B cell (primary cell): ENCODE data around the gene ERP27. TPM values are rescaled to one million over a fixed set of nuclear protein-coding genes. Genes with fewer than 3 reads are reported as not detected.

Experiments used
- ATAC-seq: fragments of 200-7000 bp; cut with Tn5 transposase; one replicate; pipeline ENCODE4 v1.10.0; 2021; ENCODE audit warnings: low read depth, mild to moderate bottlenecking, moderate number of reproducible peaks, moderate library complexity
- CTCF ChIA-PET: fragments of 350-600 bp; sonication (Branson Sonifier 250); formaldehyde crosslinking; loops from one replicate; lab custom pipeline; 2021; ENCODE audit warnings: antibody characterized with exemption, inconsistent platforms; lab: Charles Lee
- POLR2A ChIA-PET: fragments of 350-600 bp; sonication (Branson Sonifier 250); formaldehyde crosslinking; loops from one replicate; lab custom pipeline; 2021; ENCODE audit warnings: antibody characterized with exemption; lab: Charles Lee
- DNase-seq: peaks from one replicate; pipeline ENCODE4 v3.0.0; 2013
- H2AFZ ChIP-seq: 2 replicates; pipeline ENCODE4 v1.6.1; 2012; ENCODE audit warnings: mild to moderate bottlenecking, low read depth, low read length; ENCODE audit not compliant: insufficient read depth, poor library complexity, severe bottlenecking
- H3K27ac ChIP-seq, 2 donors: 1 replicate in 1 of 2; 2 replicates in 1 of 2; pipeline ENCODE4 v1.5.1; 2012 to 2013; ENCODE audit warnings: low read length in 2 of 2, mild to moderate bottlenecking in 2 of 2, moderate library complexity in 1 of 2
- H3K27me3 ChIP-seq, 4 experiments: fragments of 200-600 bp in 1 of 4; sonication (generic) in 1 of 4; replicated peaks in 1 of 4; 1 replicate in 2 of 4; 2 replicates in 2 of 4; pipeline versions ENCODE4 v1.6.1 to v1.7.0; 2013 to 2016; ENCODE audit warnings: low read length in 3 of 4, mild to moderate bottlenecking in 2 of 4, mixed read lengths in 1 of 4, moderate library complexity in 1 of 4; ENCODE audit not compliant: insufficient read depth in 4 of 4, control insufficient read depth in 3 of 4; ENCODE audit errors: control extremely low read depth in 1 of 4
- H3K36me3 ChIP-seq, 2 experiments: replicated peaks in 1 of 2; 1 replicate in 1 of 2; 2 replicates in 1 of 2; pipeline versions ENCODE4 v1.6.1 to v1.7.1; 2013; ENCODE audit warnings: low read length in 1 of 2; ENCODE audit not compliant: insufficient read depth in 2 of 2, control insufficient read depth in 1 of 2; ENCODE audit errors: control extremely low read depth in 1 of 2, extremely low read depth in 1 of 2
- H3K4me1 ChIP-seq, 2 donors: fragments of 200-600 bp in 1 of 2; sonication (generic) in 1 of 2; 1 replicate in 1 of 2; 2 replicates in 1 of 2; pipeline versions ENCODE4 v1.5.1 to v1.6.1; 2013 to 2017; ENCODE audit warnings: low read length in 2 of 2; ENCODE audit not compliant: control insufficient read depth in 2 of 2, insufficient read depth in 2 of 2
- H3K4me2 ChIP-seq: replicated peaks from 2 replicates; pipeline ENCODE3; 2012; ENCODE audit warnings: mild to moderate bottlenecking, low read depth, low read length; ENCODE audit not compliant: poor library complexity, severe bottlenecking
- H3K4me3 ChIP-seq, 5 experiments: fragments of 200-600 bp in 1 of 5; sonication (generic) in 1 of 5; 1 replicate in 3 of 5; 2 replicates in 2 of 5; pipeline versions ENCODE4 v1.5.1 to v1.7.0; 2011 to 2016; ENCODE audit warnings: low read length in 4 of 5, mild to moderate bottlenecking in 4 of 5, low read depth in 2 of 5, control low read depth in 1 of 5, moderate library complexity in 1 of 5; ENCODE audit not compliant: insufficient read depth in 1 of 5; ENCODE audit errors: control extremely low read depth in 1 of 5, extremely low read depth in 1 of 5
- H3K79me2 ChIP-seq: fragments of 200-600 bp; sonication (generic); one replicate; pipeline ENCODE4 v1.6.0; 2016; ENCODE audit warnings: low read length; ENCODE audit not compliant: control insufficient read depth, insufficient read depth
- H3K9ac ChIP-seq: fragments of 200-600 bp; sonication (generic); 2 replicates; pipeline ENCODE4 v1.6.1; 2017; ENCODE audit warnings: mild to moderate bottlenecking, low read length, moderate library complexity
- H3K9me3 ChIP-seq, 3 donors: one replicate each; pipeline versions ENCODE4 v1.6.1 to v1.7.1; 2013; ENCODE audit warnings: low read length in 2 of 3; ENCODE audit not compliant: control insufficient read depth in 2 of 3, insufficient read depth in 1 of 3; ENCODE audit errors: control extremely low read depth in 1 of 3
- H4K20me1 ChIP-seq: 2 replicates; pipeline ENCODE4 v1.6.0; 2012; ENCODE audit warnings: mild to moderate bottlenecking, low read length; ENCODE audit not compliant: insufficient read depth, control insufficient read depth, poor library complexity, severe bottlenecking
- H3K27ac Mint-ChIP-seq: one replicate; pipeline ENCODE4 v1.8.0; 2021; ENCODE audit warnings: mixed read lengths
- H3K27me3 Mint-ChIP-seq: one replicate; pipeline ENCODE4 v1.8.0; 2021; ENCODE audit warnings: mixed read lengths
- H3K4me1 Mint-ChIP-seq: one replicate; pipeline ENCODE4 v1.8.0; 2021; ENCODE audit warnings: mixed read lengths
- H3K4me3 Mint-ChIP-seq: one replicate; pipeline ENCODE4 v1.8.0; 2021; ENCODE audit warnings: mixed read lengths
- H3K9me3 Mint-ChIP-seq: one replicate; pipeline ENCODE4 v1.8.0; 2022; ENCODE audit warnings: mixed read lengths; ENCODE audit not compliant: insufficient read depth
- EZH2 ChIP-seq: IDR thresholded peaks from 2 replicates; pipeline ENCODE4 v1.6.1; 2012; ENCODE audit warnings: borderline replicate concordance, low read depth, mild to moderate bottlenecking, moderate library complexity, low read length; ENCODE audit not compliant: insufficient read depth, poor library complexity, severe bottlenecking
- WGBS: methylation state at CpG from one replicate; pipeline ENCODE4 v1.1.5; 2013; ENCODE audit warnings: missing lambda C conversion rate; ENCODE audit not compliant: insufficient coverage; 5-methylcytosine and 5-hydroxymethylcytosine counted together
- intact Hi-C: fragments of 100-400 bp; cut with micrococcal nuclease; formaldehyde crosslinking; loops from one replicate; pipeline ENCODE4 v1.10.0; 2022
- polyA plus RNA-seq: library from polyadenylated mRNA; depleted of rRNA; stranded (reverse); fragments of >200 nt; gene quantifications from 2 replicates; pipeline ENCODE4 v1.2.3, GENCODE V29; 2012
- total RNA-seq, 2 donors: library from RNA; stranded (reverse); fragments of 120-200 nt in 1 of 2; gene quantifications; 1 replicate in 1 of 2; 2 replicates in 1 of 2; pipeline versions ENCODE4 v1.2.3 to v1.2.4, GENCODE V29; 2013 to 2022
- TF ChIP-seq, protein P1 (sequence below): fragments of 200-600 bp; IDR thresholded peaks from one replicate; pipeline ENCODE4 v1.8.0; 2022; ENCODE audit warnings: antibody characterized with exemption, mild to moderate bottlenecking

Gene ERP27
- total and polyA plus RNA-seq, 2 donors (not counting 1 experiment from before 2014, with no cell fraction given) = 7.8 to 9.0 TPM

DNA sequence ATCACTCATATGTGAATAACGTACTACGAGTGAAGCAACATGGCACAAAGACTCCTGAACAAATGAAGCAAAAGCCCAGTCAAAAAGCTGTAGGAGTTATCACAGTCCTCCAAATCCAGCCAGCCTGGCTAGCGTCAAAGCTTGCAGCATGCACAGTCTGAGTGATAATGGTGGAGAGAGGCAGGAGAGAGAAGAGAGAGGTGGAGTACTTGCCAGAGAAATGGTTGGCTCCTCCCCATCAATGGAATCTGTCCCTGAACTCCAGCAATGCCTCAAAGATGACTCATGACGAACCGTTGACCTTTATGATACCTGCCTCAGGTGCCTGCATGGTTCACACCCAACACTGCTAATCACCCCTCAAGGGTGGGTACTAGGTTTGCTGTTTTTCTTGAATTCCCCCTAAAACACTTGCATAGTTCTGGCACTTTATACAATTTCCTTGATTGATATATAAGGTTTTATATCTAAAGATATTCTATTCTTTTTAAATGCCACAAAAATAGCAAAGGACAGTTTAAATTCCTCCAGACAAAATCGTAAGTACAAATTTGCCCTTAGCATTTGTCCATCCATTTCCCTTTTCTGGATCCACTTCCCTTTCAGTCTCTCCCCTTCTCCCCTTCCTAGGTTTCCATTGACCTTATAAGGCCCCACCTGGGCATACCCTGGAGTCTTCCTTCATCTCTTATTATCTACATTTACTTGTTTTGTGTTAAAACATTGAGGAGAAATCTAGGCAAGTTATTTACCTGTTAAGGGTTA lies 12.8 kb upstream of the ERP27 start:
- H2AFZ ChIP-seq = no peak overlapping the region
- 80% methylated on average over 1 of the region's 6 CpGs for WGBS
- Mint-ChIP-seq H3K4me3 (peak overlapping the region; percentile 82), H3K9me3 (no peaks in the 10 kb centered on the region), H3K4me1 (peaks cover 83% of the 10 kb centered on the region), H3K27ac (peak overlapping the region; percentile 94), H3K27me3 (no peaks in the 10 kb centered on the region)
- ChIA-PET CTCF (interaction anchor here (0.7 to 1.3 kb wide), 3 partner anchors 44 to 105 kb away, joined by 3 to 5 read pairs (median 3); no protein-coding TSS in a partner anchor), POLR2A (no interaction called here)
- peak overlapping the region; percentile 58 for H3K9ac ChIP-seq
- TF ChIP-seq EZH2 = no peak
- TF ChIP-seq, protein P1, sequence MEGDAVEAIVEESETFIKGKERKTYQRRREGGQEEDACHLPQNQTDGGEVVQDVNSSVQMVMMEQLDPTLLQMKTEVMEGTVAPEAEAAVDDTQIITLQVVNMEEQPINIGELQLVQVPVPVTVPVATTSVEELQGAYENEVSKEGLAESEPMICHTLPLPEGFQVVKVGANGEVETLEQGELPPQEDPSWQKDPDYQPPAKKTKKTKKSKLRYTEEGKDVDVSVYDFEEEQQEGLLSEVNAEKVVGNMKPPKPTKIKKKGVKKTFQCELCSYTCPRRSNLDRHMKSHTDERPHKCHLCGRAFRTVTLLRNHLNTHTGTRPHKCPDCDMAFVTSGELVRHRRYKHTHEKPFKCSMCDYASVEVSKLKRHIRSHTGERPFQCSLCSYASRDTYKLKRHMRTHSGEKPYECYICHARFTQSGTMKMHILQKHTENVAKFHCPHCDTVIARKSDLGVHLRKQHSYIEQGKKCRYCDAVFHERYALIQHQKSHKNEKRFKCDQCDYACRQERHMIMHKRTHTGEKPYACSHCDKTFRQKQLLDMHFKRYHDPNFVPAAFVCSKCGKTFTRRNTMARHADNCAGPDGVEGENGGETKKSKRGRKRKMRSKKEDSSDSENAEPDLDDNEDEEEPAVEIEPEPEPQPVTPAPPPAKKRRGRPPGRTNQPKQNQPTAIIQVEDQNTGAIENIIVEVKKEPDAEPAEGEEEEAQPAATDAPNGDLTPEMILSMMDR = no peak
- ATAC-seq (no peak), DNase-seq (no peak)
- peaks cover 100% of the 10 kb centered on the region for H3K79me2 ChIP-seq
- no peaks in the 10 kb centered on the region for H3K27me3 ChIP-seq
- H3K4me1 ChIP-seq = peaks cover 86 to 94% of the 10 kb centered on the region in 2 donors
- peak overlapping the region; percentile 87 to 94 for H3K27ac ChIP-seq
- peaks cover 66% of the 10 kb centered on the region for H4K20me1 ChIP-seq
- H3K9me3 ChIP-seq = no peaks in the 10 kb centered on the region
- peaks cover 6 to 85% of the 10 kb centered on the region in 2 experiments for H3K36me3 ChIP-seq
- intact Hi-C loops = loop anchor here (10.0 kb wide), 1 partner anchor 336 kb away; no protein-coding TSS in a partner anchor
- peak overlapping the region in 2 of 5 experiments; percentile 27 to 42 for H3K4me3 ChIP-seq
- peak overlapping the region; percentile 71 for H3K4me2 ChIP-seq

DNA sequence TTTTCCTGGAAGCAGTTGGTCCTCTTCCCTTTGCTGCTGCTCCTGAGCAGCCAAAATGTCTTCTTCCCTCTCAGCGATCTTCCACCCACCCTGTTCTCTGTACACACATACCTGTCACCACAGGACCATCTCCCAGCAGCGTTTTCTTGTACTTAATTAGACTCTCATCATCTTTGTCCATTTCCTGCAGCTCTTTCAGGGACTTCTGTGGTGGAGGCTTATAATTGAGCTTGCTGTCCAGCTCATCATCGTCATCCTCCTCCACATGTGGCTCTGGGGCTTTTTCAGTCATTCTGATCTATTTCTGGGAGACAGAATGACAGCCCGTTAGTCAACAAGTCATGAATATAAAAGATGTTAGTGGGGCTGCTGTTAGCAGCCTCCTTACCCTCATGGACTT lies 12.1 kb upstream of the ERP27 start:
- intact Hi-C loops = loop anchor here (10.0 kb wide), 1 partner anchor 336 kb away; no protein-coding TSS in a partner anchor
- Histone ChIP-seq H3K79me2 (peaks cover 100% of the 10 kb centered on the region), H2AFZ (no peak overlapping the region), H3K4me1 (peaks cover 78 to 87% of the 10 kb centered on the region in 2 donors), H4K20me1 (peaks cover 66% of the 10 kb centered on the region), H3K4me2 (peak overlapping the region; percentile 18), H3K27me3 (no peaks in the 10 kb centered on the region), H3K4me3 (no peak overlapping the region), H3K9me3 (no peaks in the 10 kb centered on the region), H3K36me3 (peaks cover 6 to 85% of the 10 kb centered on the region in 2 experiments), H3K9ac (no peak overlapping the region), H3K27ac (peak overlapping the region; percentile 87 to 94)
- ChIA-PET CTCF (interaction anchor here (1.0 kb wide), 1 partner anchor 45 kb away, joined by 3 read pairs; no protein-coding TSS in a partner anchor), POLR2A (no interaction called here)
- DNase-seq (no peak), ATAC-seq (no peak)
- WGBS = 63% methylated on average over 1 of the region's 4 CpGs
- TF ChIP-seq, protein P1 = no peak
- no peak for TF ChIP-seq EZH2
- Mint-ChIP-seq H3K27me3 (no peaks in the 10 kb centered on the region), H3K4me3 (peak overlapping the region; percentile 46), H3K9me3 (no peaks in the 10 kb centered on the region), H3K27ac (peak overlapping the region; percentile 97), H3K4me1 (peaks cover 82% of the 10 kb centered on the region)
